PC-9 (cell line): Measurements from ENCODE around the gene ARFGEF3. TPM values are rescaled to one million over a fixed set of nuclear protein-coding genes. Genes with fewer than 3 reads are reported as not detected.

Experiments
- BruUV-seq: library from RNA; stranded (reverse); fragments of 400-500 nt; replicated peaks from 2 replicates; lab custom pipeline; 2021; lab: Mats Ljungman, UMichigan
- CTCF ChIA-PET: fragments of 300-600 bp; sonication (Branson Sonifier 250); formaldehyde crosslinking; loops from one replicate; lab custom pipeline; 2022; ENCODE audit warnings: antibody characterized with exemption; lab: Charles Lee
- POLR2A ChIA-PET: fragments of 300-600 bp; sonication (Branson Sonifier 250); formaldehyde crosslinking; loops from one replicate; lab custom pipeline; 2022; ENCODE audit warnings: antibody characterized with exemption; ENCODE audit not compliant: unreplicated experiment; lab: Charles Lee
- DNase-seq, 2 experiments: peaks; one replicate each; pipeline versions ENCODE4 v3.0.0 to v3.0.0-alpha.2; 2015 to 2022; ENCODE audit warnings: mixed read lengths in 1 of 2
- H2AFZ ChIP-seq: fragments of 200-600 bp; sonication (generic); 2 replicates; pipeline ENCODE4 v1.8.1; 2017; ENCODE audit warnings: antibody characterized with exemption
- H3F3A ChIP-seq: fragments of 200-600 bp; sonication (generic); 2 replicates; pipeline ENCODE4 v1.8.1; 2017; ENCODE audit warnings: antibody characterized with exemption, mild to moderate bottlenecking, low read depth; ENCODE audit not compliant: insufficient read depth
- H3K27ac ChIP-seq: fragments of 200-600 bp; sonication (generic); 2 replicates; pipeline ENCODE4 v1.6.1; 2016; ENCODE audit warnings: mixed run types
- H3K27me3 ChIP-seq: fragments of 200-600 bp; sonication (generic); 2 replicates; pipeline ENCODE4 v1.6.1; 2016; ENCODE audit warnings: low read depth, mixed run types; ENCODE audit not compliant: insufficient read depth
- H3K36me3 ChIP-seq: fragments of 200-600 bp; sonication (generic); 2 replicates; pipeline ENCODE4 v1.6.1; 2016; ENCODE audit warnings: low read depth, mixed run types
- H3K4me1 ChIP-seq: fragments of 200-600 bp; sonication (generic); replicated peaks from 2 replicates; pipeline ENCODE4 v1.6.1; 2016; ENCODE audit warnings: mixed run types; ENCODE audit not compliant: insufficient read depth
- H3K4me2 ChIP-seq: fragments of 200-600 bp; sonication (generic); 2 replicates; pipeline ENCODE4 v1.6.1; 2017; ENCODE audit warnings: mixed run types
- H3K4me3 ChIP-seq: fragments of 200-600 bp; sonication (generic); 2 replicates; pipeline ENCODE4 v1.6.1; 2016; ENCODE audit warnings: mixed run types
- H3K79me2 ChIP-seq: fragments of 200-600 bp; sonication (generic); 2 replicates; pipeline ENCODE4 v1.6.1; 2017; ENCODE audit warnings: low read depth, mixed run types
- H3K9me2 ChIP-seq: fragments of 200-600 bp; sonication (generic); 2 replicates; pipeline ENCODE4 v1.8.1; 2017; ENCODE audit warnings: mild to moderate bottlenecking; ENCODE audit not compliant: insufficient read depth
- H3K9me3 ChIP-seq: fragments of 200-600 bp; sonication (generic); 2 replicates; pipeline ENCODE4 v1.8.1; 2016; ENCODE audit warnings: low read depth; ENCODE audit not compliant: insufficient read depth
- H4K20me1 ChIP-seq: fragments of 200-600 bp; sonication (generic); 2 replicates; pipeline ENCODE4 v1.8.1; 2017; ENCODE audit not compliant: insufficient read depth
- EZH2 ChIP-seq: fragments of 200-600 bp; sonication (generic); IDR thresholded peaks from 2 replicates; pipeline ENCODE4 v1.8.0; 2017; ENCODE audit warnings: antibody characterized with exemption, low read depth
- intact Hi-C: fragments of 100-400 bp; cut with micrococcal nuclease; formaldehyde crosslinking; loops from one replicate; pipeline ENCODE4 v1.10.0; 2022; ENCODE audit not compliant: unreplicated experiment
- total RNA-seq: library from RNA; stranded (reverse); gene quantifications from 2 replicates; pipeline ENCODE4 v1.2.3, GENCODE V29; 2021
- TF ChIP-seq, protein P1 (sequence below): fragments of 200-600 bp; sonication (generic); conservative IDR thresholded peaks from 2 replicates; pipeline ENCODE4 v1.6.1; 2017; ENCODE audit warnings: mixed run types, antibody characterized with exemption, mild to moderate bottlenecking, moderate library complexity

The ARFGEF3 gene
- total RNA-seq, 1 experiment from 2014 or later, result 9.9 TPM

DNA sequence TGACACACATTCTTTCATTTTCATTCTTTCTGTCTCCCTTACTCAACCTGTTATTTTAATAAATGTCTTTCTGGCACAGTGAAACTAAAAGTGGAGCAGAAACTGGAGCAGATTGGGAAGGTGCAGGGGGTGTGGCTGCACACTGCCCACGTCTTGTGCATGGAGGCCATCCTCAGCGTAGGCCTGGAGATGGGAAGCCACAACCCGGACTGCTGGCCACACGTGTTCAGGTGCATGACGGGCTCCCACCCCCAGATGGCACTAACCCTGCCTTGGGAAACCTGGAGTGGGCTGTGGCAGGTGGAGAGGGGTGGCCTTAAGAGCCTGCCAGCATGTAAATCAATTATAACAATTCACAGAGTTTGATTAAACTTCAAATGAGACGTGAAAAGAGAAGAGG, 128.0 kb downstream of the ARFGEF3 start:
- H3K9me2 ChIP-seq, result no peaks in the 10 kb centered on the region
- peaks cover 32% of the 10 kb centered on the region for H3K36me3 ChIP-seq
- no peak for TF ChIP-seq EZH2
- TF ChIP-seq, protein P1, sequence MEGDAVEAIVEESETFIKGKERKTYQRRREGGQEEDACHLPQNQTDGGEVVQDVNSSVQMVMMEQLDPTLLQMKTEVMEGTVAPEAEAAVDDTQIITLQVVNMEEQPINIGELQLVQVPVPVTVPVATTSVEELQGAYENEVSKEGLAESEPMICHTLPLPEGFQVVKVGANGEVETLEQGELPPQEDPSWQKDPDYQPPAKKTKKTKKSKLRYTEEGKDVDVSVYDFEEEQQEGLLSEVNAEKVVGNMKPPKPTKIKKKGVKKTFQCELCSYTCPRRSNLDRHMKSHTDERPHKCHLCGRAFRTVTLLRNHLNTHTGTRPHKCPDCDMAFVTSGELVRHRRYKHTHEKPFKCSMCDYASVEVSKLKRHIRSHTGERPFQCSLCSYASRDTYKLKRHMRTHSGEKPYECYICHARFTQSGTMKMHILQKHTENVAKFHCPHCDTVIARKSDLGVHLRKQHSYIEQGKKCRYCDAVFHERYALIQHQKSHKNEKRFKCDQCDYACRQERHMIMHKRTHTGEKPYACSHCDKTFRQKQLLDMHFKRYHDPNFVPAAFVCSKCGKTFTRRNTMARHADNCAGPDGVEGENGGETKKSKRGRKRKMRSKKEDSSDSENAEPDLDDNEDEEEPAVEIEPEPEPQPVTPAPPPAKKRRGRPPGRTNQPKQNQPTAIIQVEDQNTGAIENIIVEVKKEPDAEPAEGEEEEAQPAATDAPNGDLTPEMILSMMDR, result 0 out of 2 replicates have a peak, but pooled peaks have one; percentile 32
- POLR2A ChIA-PET, result no interaction called here
- no peak overlapping the region for H3K4me2 ChIP-seq
- CTCF ChIA-PET, result interaction anchor here (0.5 kb wide), 1 partner anchor 419 kb away, joined by 7 read pairs; no protein-coding TSS in a partner anchor
- DNase-seq, result peak in 1 of 2 experiments; percentile 2
- no peak overlapping the region for H2AFZ ChIP-seq
- H3K79me2 ChIP-seq, result no peaks in the 10 kb centered on the region
- BruUV-seq, result no TSS peak
- intact Hi-C loops, result loop anchor here (2.0 kb wide), 1 partner anchor 115 kb away; the partner anchor contains the start of gene HEBP2
- H4K20me1 ChIP-seq, result no peaks in the 10 kb centered on the region
- H3K27ac ChIP-seq, result peak overlapping the region; percentile 83
- H3K4me1 ChIP-seq, result peaks cover 21% of the 10 kb centered on the region
- no peak overlapping the region for H3K4me3 ChIP-seq
- no peaks in the 10 kb centered on the region for H3K27me3 ChIP-seq
- H3K9me3 ChIP-seq, result no peaks in the 10 kb centered on the region
- H3F3A ChIP-seq, result peaks cover 13% of the 10 kb centered on the region; the same call in 1 of the 2 replicates

DNA sequence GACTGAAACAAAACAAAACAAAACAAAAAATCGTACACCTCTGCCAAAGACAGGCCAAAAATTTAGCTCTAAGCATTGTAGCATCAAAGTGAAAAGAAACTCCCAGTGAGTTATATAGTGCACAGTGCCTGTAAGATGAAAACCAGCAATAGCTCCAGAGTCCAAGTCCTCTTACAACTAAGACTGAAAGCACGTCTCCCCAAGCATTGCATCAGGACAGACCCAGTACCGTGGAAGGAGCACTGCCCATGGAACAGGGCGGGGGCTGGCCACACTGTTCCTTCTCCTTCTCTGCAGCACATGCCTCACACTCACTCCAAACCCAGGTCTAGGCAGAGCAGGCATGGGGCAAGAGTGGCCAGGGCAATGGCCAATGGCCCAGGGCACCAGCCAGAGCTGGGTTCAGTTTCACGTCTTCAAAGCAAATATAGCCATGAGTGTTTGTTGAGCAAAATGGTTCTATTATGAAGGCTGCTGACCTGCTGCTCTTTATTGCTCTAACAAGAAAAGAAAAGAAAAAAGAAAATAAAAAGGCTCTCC, 128.8 kb downstream of the ARFGEF3 start:
- no peak for TF ChIP-seq EZH2
- TF ChIP-seq, protein P1, result no peak
- ChIA-PET POLR2A (interaction anchor here (0.5 kb wide), 1 partner anchor 111 kb away, joined by 3 read pairs; no protein-coding TSS in a partner anchor), CTCF (interaction anchor here (0.5 kb wide), 1 partner anchor 419 kb away, joined by 7 read pairs; no protein-coding TSS in a partner anchor)
- intact Hi-C loops, result no loop called here
- H2AFZ ChIP-seq, result no peak overlapping the region
- no peaks in the 10 kb centered on the region for H3K9me3 ChIP-seq
- no peak overlapping the region for H3K4me2 ChIP-seq
- peaks cover 32% of the 10 kb centered on the region for H3K36me3 ChIP-seq
- no peaks in the 10 kb centered on the region for H4K20me1 ChIP-seq
- H3K79me2 ChIP-seq, result no peaks in the 10 kb centered on the region
- peaks cover 21% of the 10 kb centered on the region for H3K4me1 ChIP-seq
- H3F3A ChIP-seq, result peaks cover 13% of the 10 kb centered on the region; the same call in 1 of the 2 replicates
- H3K27ac ChIP-seq, result no peak overlapping the region
- H3K4me3 ChIP-seq, result no peak overlapping the region
- no peaks in the 10 kb centered on the region for H3K27me3 ChIP-seq
- no TSS peak for BruUV-seq
- no peak for DNase-seq
- no peaks in the 10 kb centered on the region for H3K9me2 ChIP-seq

DNA sequence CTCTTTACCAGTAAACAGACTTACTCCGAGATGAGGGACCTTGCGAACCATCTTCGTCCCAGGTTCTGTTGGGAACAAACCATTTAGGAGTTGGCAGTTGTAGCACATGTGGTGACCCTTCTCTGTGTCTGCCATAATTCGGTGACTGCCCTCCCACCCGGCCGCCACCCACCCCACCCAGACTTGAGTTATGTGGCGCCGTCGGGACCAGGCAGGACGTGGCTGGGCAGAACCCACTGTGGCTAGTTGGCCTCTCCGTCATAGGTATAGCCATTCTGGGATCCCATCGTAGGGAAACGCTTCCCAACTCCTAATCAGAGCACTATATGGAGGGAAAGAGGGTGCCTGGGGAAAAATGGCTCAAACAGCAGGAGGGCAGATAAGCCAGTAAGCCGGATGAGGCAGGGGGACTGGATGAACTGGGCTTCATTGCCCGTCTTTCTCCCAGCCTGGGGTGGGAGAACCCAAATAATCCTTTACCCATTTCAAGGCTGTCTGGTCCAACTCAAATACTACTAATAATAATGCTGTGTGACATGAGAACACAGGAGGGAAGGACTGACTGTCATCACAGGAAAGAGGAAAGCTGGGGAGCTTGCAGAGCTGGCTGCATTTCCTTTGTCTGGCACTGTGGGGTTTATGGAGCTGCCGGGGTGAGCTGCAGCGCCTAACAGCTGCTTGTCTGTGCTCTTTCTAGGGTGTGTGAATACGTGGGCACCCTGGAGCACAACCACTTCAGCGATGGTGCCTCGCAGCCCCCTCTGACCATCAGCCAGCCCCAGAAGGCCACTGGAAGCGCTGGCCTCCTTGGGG, 129.5 kb downstream of the ARFGEF3 start:
- CTCF ChIA-PET, result no interaction called here
- TF ChIP-seq EZH2, result no peak
- TF ChIP-seq, protein P1, result no peak

More for the DNA sequence above, 129.5 kb downstream of the ARFGEF3 start:
- Histone ChIP-seq H3K4me1 (peaks cover 21% of the 10 kb centered on the region), H3K4me3 (no peak overlapping the region), H3K27ac (no peak overlapping the region), H3K4me2 (no peak overlapping the region), H3K36me3 (peaks cover 36% of the 10 kb centered on the region), H3K79me2 (no peaks in the 10 kb centered on the region), H3K27me3 (no peaks in the 10 kb centered on the region), H4K20me1 (no peaks in the 10 kb centered on the region), H3K9me3 (no peaks in the 10 kb centered on the region), H2AFZ (no peak overlapping the region), H3F3A (peaks cover 13% of the 10 kb centered on the region; the same call in 1 of the 2 replicates), H3K9me2 (no peaks in the 10 kb centered on the region)
- no TSS peak for BruUV-seq
- POLR2A ChIA-PET, result interaction anchor here (0.5 kb wide), 1 partner anchor 110 kb away, joined by 3 read pairs; no protein-coding TSS in a partner anchor
- intact Hi-C loops, result no loop called here
- no peak for DNase-seq
